T1000 (cell line): ENCODE data around the gene ENTPD1.

Experiments
- DNase-seq: peaks from one replicate; lab custom pipeline; 2025; ENCODE audit warnings: mixed read lengths; lab: John Stamatoyannopoulos, UW

The ENTPD1 gene

GRCh38 chr10:95831515-95831914 is 75.6 kb downstream of the ENTPD1 start:
- DNase-seq: no peak

GRCh38 chr10:95832216-95833041 is 76.5 kb downstream of the ENTPD1 start:
- no peak for DNase-seq

- DNase-seq: no peak
Observed at GRCh38 chr10:95833042-95833610, 77.2 kb downstream of the ENTPD1 start.

GRCh38 chr10:95834406-95834805 is 78.4 kb downstream of the ENTPD1 start:
- DNase-seq: no peak

GRCh38 chr10:95835149-95835860 is 79.3 kb downstream of the ENTPD1 start:
- no peak for DNase-seq

- no peak for DNase-seq
Observed at GRCh38 chr10:95835911-95836310, 79.9 kb downstream of the ENTPD1 start.

- DNase-seq: no peak
Observed at GRCh38 chr10:95836610-95837355, 80.8 kb downstream of the ENTPD1 start.

- no peak for DNase-seq
Observed at GRCh38 chr10:95837356-95837776, 81.4 kb downstream of the ENTPD1 start.

- no peak for DNase-seq
Observed at GRCh38 chr10:95837783-95838182, 81.8 kb downstream of the ENTPD1 start.

- no peak for DNase-seq
Observed at GRCh38 chr10:95840121-95840520, 84.2 kb downstream of the ENTPD1 start.

GRCh38 chr10:95840681-95841080 is 84.7 kb downstream of the ENTPD1 start:
- no peak for DNase-seq

GRCh38 chr10:95841661-95842498 is 85.9 kb downstream of the ENTPD1 start:
- DNase-seq: no peak

- no peak for DNase-seq
Observed at GRCh38 chr10:95845411-95845810, 89.4 kb downstream of the ENTPD1 start.

GRCh38 chr10:95847007-95847406 is 91.0 kb downstream of the ENTPD1 start:
- no peak for DNase-seq

- no peak for DNase-seq
Observed at GRCh38 chr10:95848841-95849240, 92.9 kb downstream of the ENTPD1 start.

GRCh38 chr10:95850791-95851190 is 94.8 kb downstream of the ENTPD1 start:
- no peak for DNase-seq

- DNase-seq: no peak
Observed at GRCh38 chr10:95860166-95860940, 104.4 kb downstream of the ENTPD1 start.

GRCh38 chr10:95861386-95861785 is 105.4 kb downstream of the ENTPD1 start:
- no peak for DNase-seq

GRCh38 chr10:95864906-95865813 is 109.2 kb downstream of the ENTPD1 start:
- no peak for DNase-seq
